Measurements from ENCODE around the gene ASXL1. TPM values are rescaled to one million over a fixed set of nuclear protein-coding genes. Genes with fewer than 3 reads are reported as not detected.

Gene ASXL1
- total and polyA plus RNA-seq, 9 of the 15 experiments (the other 6 are each of a cell fraction or from before 2014, with no cell fraction given): 6.5 to 65.3 (median 32.3) TPM

DNA sequence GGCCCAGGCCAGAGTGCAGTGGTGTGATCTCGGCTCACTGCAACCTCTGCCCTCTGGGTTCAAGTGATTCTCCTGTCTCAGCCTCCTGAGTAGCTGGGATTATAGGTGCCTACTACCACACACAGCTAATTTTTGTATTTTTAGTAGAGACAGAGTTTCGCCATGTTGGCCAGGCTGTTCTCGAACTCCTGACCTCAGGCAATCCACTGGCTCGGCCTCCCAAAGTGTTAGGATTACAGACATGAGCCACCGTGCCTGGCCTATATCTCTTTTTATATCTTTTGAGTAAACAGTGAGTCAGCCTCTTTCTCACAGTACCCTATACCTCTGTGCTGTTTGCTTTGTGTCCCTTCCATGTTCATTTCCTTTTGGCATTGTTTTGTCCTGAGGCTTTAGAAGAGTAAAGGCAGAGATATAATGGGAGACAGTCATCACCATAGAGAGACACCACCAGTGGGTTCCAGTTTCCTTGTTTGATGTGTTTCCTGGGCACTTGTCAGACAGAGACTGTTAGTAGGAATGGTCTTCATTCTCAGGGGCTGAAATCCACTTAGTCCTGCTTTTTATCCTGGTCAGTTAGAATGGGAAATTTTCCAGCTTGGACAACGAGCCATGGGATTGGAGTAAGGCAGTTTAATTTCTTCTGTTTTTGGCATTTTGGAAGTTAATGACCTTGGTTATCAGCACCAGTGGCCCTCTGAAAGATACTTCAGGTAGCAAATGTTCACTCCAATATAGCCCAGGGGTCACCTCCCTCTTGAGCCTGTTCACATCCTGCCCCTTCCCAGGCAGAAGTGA, 32.2 kb upstream of the ASXL1 start (continued):
- TF ChIP-seq NBN (IDR thresholded peaks at IDR 0.05; ENCODE audit: low read depth) (peak; percentile 26; the same call in 1 of the 2 replicates), GATAD2A (IDR thresholded peaks at IDR 0.05) (no peak), RBM14 (IDR thresholded peaks at IDR 0.05; ENCODE audit: borderline replicate concordance, insufficient read depth, low read depth, low read length) (no peak), ZNF121 (CRISPR knock-in tag; conservative IDR thresholded peaks at IDR 0.05) (no peak), MAFF (IDR thresholded peaks at IDR 0.05; ENCODE audit: low read length) (peak; percentile 50; the same call in 1 of the 2 replicates), DPF2 (IDR thresholded peaks at IDR 0.05) (peak; percentile 91), ELF2 (CRISPR knock-in tag; IDR thresholded peaks at IDR 0.05) (no peak), NONO (IDR thresholded peaks at IDR 0.05; ENCODE audit: low read depth in 2 of 2, low read length in 1 of 2) (no peak), ZNF778 (CRISPR knock-in tag; IDR thresholded peaks at IDR 0.05) (no peak), CC2D1A (IDR thresholded peaks at IDR 0.05) (peak; percentile 47; the same call in 1 of the 2 replicates), FOXK1 (CRISPR knock-in tag; IDR thresholded peaks at IDR 0.05; ENCODE audit: borderline replicate concordance) (no peak), ZNF146 (CRISPR knock-in tag; IDR thresholded peaks at IDR 0.05; ENCODE audit: unreplicated experiment) (no peak), FOXA1 (IDR thresholded peaks at IDR 0.05; ENCODE audit: borderline replicate concordance) (peak; percentile 82), MYC (IDR thresholded peaks at IDR 0.05; ENCODE audit: low read depth, low read length) (no peak), MYC (CRISPR knock-in tag; IDR thresholded peaks at IDR 0.05; ENCODE audit: borderline replicate concordance, low read depth) (no peak), ARID1B (IDR thresholded peaks at IDR 0.05) (peak; percentile 85), TFAM (CRISPR knock-in tag; conservative IDR thresholded peaks at IDR 0.05) (no peak), DACH1 (IDR thresholded peaks at IDR 0.05; ENCODE audit: partially characterized antibody) (no peak), ZNF253 (CRISPR knock-in tag; conservative IDR thresholded peaks at IDR 0.05) (no peak), SMARCE1 (IDR thresholded peaks at IDR 0.05) (peak; percentile 96), SREBF1 (IDR thresholded peaks at IDR 0.05; ENCODE audit: borderline replicate concordance, low read depth, low read length) (no peak), SP1 (CRISPR knock-in tag; IDR thresholded peaks at IDR 0.05) (0 out of 2 replicates have a peak, but pooled peaks have one; percentile 25), ZNF316 (IDR thresholded peaks at IDR 0.05) (peak; percentile 62; the same call in 1 of the 2 replicates), TBP (optimal IDR thresholded peaks at IDR 0.05; ENCODE audit: low read depth, low read length) (no peak), ZNF347 (CRISPR knock-in tag; IDR thresholded peaks at IDR 0.05; ENCODE audit: low read depth) (no peak), FOXK2 (conservative IDR thresholded peaks at IDR 0.05 in 1 of 2, IDR thresholded peaks at IDR 0.05 in 1 of 2; ENCODE audit: low read depth in 2 of 2) (peak in 1 of 2 experiments; percentile 38; a peak in 1 of 4 replicates), SMARCC2 (IDR thresholded peaks at IDR 0.05; ENCODE audit: low read depth) (peak; percentile 72; the same call in 1 of the 2 replicates), CEBPB (tag; IDR thresholded peaks at IDR 0.05) (0 out of 2 replicates have a peak, but pooled peaks have one; percentile 45), KLF6 (CRISPR knock-in tag; IDR thresholded peaks at IDR 0.05; ENCODE audit: borderline replicate concordance) (no peak), FOSL1 (tag; conservative IDR thresholded peaks at IDR 0.05) (peak; percentile 93)
- TF ChIP-seq, protein P1, sequence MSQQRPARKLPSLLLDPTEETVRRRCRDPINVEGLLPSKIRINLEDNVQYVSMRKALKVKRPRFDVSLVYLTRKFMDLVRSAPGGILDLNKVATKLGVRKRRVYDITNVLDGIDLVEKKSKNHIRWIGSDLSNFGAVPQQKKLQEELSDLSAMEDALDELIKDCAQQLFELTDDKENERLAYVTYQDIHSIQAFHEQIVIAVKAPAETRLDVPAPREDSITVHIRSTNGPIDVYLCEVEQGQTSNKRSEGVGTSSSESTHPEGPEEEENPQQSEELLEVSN (IDR thresholded peaks at IDR 0.05; ENCODE audit: borderline replicate concordance in 1 of 2, extremely low read depth in 1 of 2, insufficient read depth in 1 of 2, insufficient read length in 1 of 2, low read depth in 1 of 2, low read length in 1 of 2, poor library complexity in 1 of 2, severe bottlenecking in 1 of 2): no peak
